Astrocyte of the hippocampus (primary cell): ENCODE measurements around the gene ARHGAP21.

Source experiments
- DNase-seq: peaks from one replicate; pipeline ENCODE4 v3.0.0; 2011; ENCODE audit warnings: low read depth, low spot score

ARHGAP21 gene

GRCh38 chr10:24541239-24541753 lies 182.4 kb downstream of the ARHGAP21 start:
- DNase-seq = peak; percentile 61

- no peak for DNase-seq
These were observed 187.1 kb downstream of the ARHGAP21 start for GRCh38 chr10:24536636-24537035.

GRCh38 chr10:24533981-24534380 lies 189.7 kb downstream of the ARHGAP21 start:
- no peak for DNase-seq
